HepG2 (cell line): ENCODE results near the gene GABRG3. TPM values are rescaled to one million over a fixed set of nuclear protein-coding genes. Genes with fewer than 3 reads are reported as not detected.

Experiments
- ATAC-seq: fragments of 200-7000 bp; cut with Tn5 transposase; 3 replicates; pipeline ENCODE4 v1.9.1; 2020; ENCODE audit warnings: mild to moderate bottlenecking, moderate library complexity
- BruUV-seq: library from RNA; stranded (reverse); fragments of 400-500 nt; replicated peaks from 2 replicates; lab custom pipeline; 2021; lab: Mats Ljungman, UMichigan
- CTCF ChIA-PET: fragments of 300-600 bp; formaldehyde crosslinking; extraction: SDS; loops from one replicate; lab custom pipeline; 2021; ENCODE audit warnings: low total read pairs, inconsistent platforms, low intra/inter-chr PET ratio; lab: Yijun Ruan, JAX
- POLR2A ChIA-PET: fragments of 350-600 bp; sonication (Branson Sonifier 250); formaldehyde crosslinking; loops from one replicate; lab custom pipeline; 2020; ENCODE audit warnings: antibody characterized with exemption, inconsistent platforms; lab: Yijun Ruan, JAX
- DNase-seq: peaks from one replicate; pipeline ENCODE4 v3.0.0-alpha.2; 2015; ENCODE audit warnings: low spot score
- FAIRE-seq: peaks from 3 replicates; lab custom pipeline; 2011; peaks lifted over from hg19 to GRCh38; lab: Jason Lieb, UNC
- H2AFZ ChIP-seq: one replicate; pipeline ENCODE4 v1.6.1; 2011; ENCODE audit warnings: low read length, inconsistent platforms
- H3K27ac ChIP-seq: fragments of 300-600 bp; 3 replicates; pipeline ENCODE4 v1.8.0; 2011; ENCODE audit warnings: mixed run types, mild to moderate bottlenecking, mixed read lengths, low read length, inconsistent platforms; ENCODE audit not compliant: insufficient read depth; ENCODE audit errors: extremely low read length
- H3K27me3 ChIP-seq, 2 experiments: fragments of 200-600 bp in 1 of 2; 2 replicates in 1 of 2; 3 replicates in 1 of 2; pipeline versions ENCODE4 v1.6.0 to v1.8.0; 2011; ENCODE audit warnings: low read length in 2 of 2, mild to moderate bottlenecking in 2 of 2, moderate library complexity in 2 of 2, inconsistent platforms in 1 of 2; ENCODE audit not compliant: insufficient read depth in 2 of 2, control insufficient read depth in 1 of 2
- H3K36me3 ChIP-seq, 2 experiments: fragments of 200-600 bp in 1 of 2; replicated peaks in 1 of 2; 2 replicates in 1 of 2; 3 replicates in 1 of 2; pipeline versions ENCODE4 v1.5.1 to v1.8.0; 2011; ENCODE audit warnings: low read length in 2 of 2, inconsistent platforms in 1 of 2; ENCODE audit not compliant: insufficient read depth in 2 of 2, control insufficient read depth in 1 of 2
- H3K4me1 ChIP-seq: 2 replicates; pipeline ENCODE4 v1.5.1; 2012; ENCODE audit warnings: low read length, inconsistent platforms; ENCODE audit not compliant: insufficient read depth
- H3K4me2 ChIP-seq: 2 replicates; pipeline ENCODE4 v1.6.0; 2011; ENCODE audit warnings: low read depth, low read length, inconsistent platforms
- H3K4me3 ChIP-seq, 3 experiments: fragments of 200-600 bp in 1 of 3; sonication (generic), shearing (Covaris generic) in 1 of 3; replicated peaks in 1 of 3; 2 replicates each; pipeline ENCODE4 v1.5.1; 2011 to 2016; ENCODE audit warnings: low read length in 3 of 3, inconsistent platforms in 2 of 3, low read depth in 2 of 3, mild to moderate bottlenecking in 2 of 3, control low read depth in 1 of 3, mixed read lengths in 1 of 3; ENCODE audit not compliant: insufficient read depth in 1 of 3
- H3K79me2 ChIP-seq: one replicate; pipeline ENCODE4 v1.6.1; 2011; ENCODE audit warnings: low read length, inconsistent platforms; ENCODE audit not compliant: insufficient read depth
- H3K9ac ChIP-seq: 2 replicates; pipeline ENCODE4 v1.6.0; 2011; ENCODE audit warnings: mild to moderate bottlenecking, low read depth, low read length, inconsistent platforms; ENCODE audit not compliant: insufficient read depth
- H3K9me3 ChIP-seq: 2 replicates; pipeline ENCODE4 v1.5.1; 2012; ENCODE audit warnings: mild to moderate bottlenecking, low read length
- H4K20me1 ChIP-seq: 2 replicates; pipeline ENCODE4 v1.6.0; 2011; ENCODE audit warnings: inconsistent platforms, mild to moderate bottlenecking, low read length, moderate library complexity; ENCODE audit not compliant: insufficient read depth
- HNRNPH1 ChIP-seq: fragments of 200-400 bp; formaldehyde crosslinking; optimal IDR thresholded peaks from 2 replicates; pipeline ENCODE3; 2017; ENCODE audit warnings: mild to moderate bottlenecking, low read depth, low read length
- NFE2L2 ChIP-seq: fragments of 150-350 bp; IDR thresholded peaks from 2 replicates; pipeline ENCODE4 v1.6.1; 2014; ENCODE audit warnings: low read length
- NKX3-1 ChIP-seq: sonication (generic); formaldehyde crosslinking; IDR thresholded peaks from 2 replicates; pipeline ENCODE4 v1.5.0; 2020; ENCODE audit warnings: missing genetic modification reagents
- ZBTB40 ChIP-seq, 2 experiments: fragments of 450-650 bp in 1 of 2; sonication (generic) in 1 of 2; formaldehyde crosslinking in 1 of 2; IDR thresholded peaks; 2 replicates each; pipeline versions ENCODE4 v1.6.1 to v1.8.0; 2016 to 2022; ENCODE audit warnings: antibody characterized with exemption in 1 of 2, mild to moderate bottlenecking in 1 of 2, missing genetic modification reagents in 1 of 2
- ZNF639 ChIP-seq: conservative IDR thresholded peaks from 2 replicates; pipeline ENCODE4 v1.6.1; 2018; ENCODE audit warnings: missing genetic modification reagents
- ZNF816 ChIP-seq: sonication (generic); formaldehyde crosslinking; IDR thresholded peaks from 2 replicates; pipeline ENCODE4 v1.8.0; 2022; ENCODE audit warnings: missing genetic modification reagents, mild to moderate bottlenecking, borderline replicate concordance
- WGBS: methylation state at CpG from one replicate; pipeline ENCODE4 v1.1.6; 2017; ENCODE audit warnings: low lambda C conversion rate; 5-methylcytosine and 5-hydroxymethylcytosine counted together
- in situ Hi-C: cut with HindIII; loops from 2 replicates; pipeline ENCODE4 v1.10.0; 2017; ENCODE audit warnings: low pct_unique_long_range_greater_than_20kb; ENCODE audit not compliant: extremely low pct_ligation_motif_present
- intact Hi-C: fragments of 100-400 bp; cut with micrococcal nuclease; formaldehyde crosslinking; loops from one replicate; pipeline ENCODE4 v1.10.0; 2022; ENCODE audit not compliant: unreplicated experiment
- polyA plus RNA-seq, 8 experiments: library from polyadenylated mRNA; depleted of rRNA in 3 of 8; stranded (reverse) in 7 of 8; unstranded in 1 of 8; fragments of >200 nt; fragmentation: Illumina TruSeq in 4 of 8; extraction: Trizol in 4 of 8; gene quantifications; 2 replicates each; pipeline versions ENCODE4 v1.2.1 to v1.2.3, GENCODE V29; 2011 to 2016; ENCODE audit warnings: low read depth in 4 of 8, missing spikeins in 1 of 8, mixed read lengths in 1 of 8; ENCODE audit not compliant: insufficient read depth in 1 of 8
- total RNA-seq, 5 experiments: library from RNA; depleted of rRNA; stranded (reverse); fragments of >200 nt; fragmentation: Illumina TruSeq; extraction: Trizol; gene quantifications; 2 replicates each; pipeline ENCODE4 v1.2.3, GENCODE V29; 2016; ENCODE audit warnings: low read depth in 1 of 5

The GABRG3 gene
- total and polyA plus RNA-seq, 2 of the 13 experiments (the other 11 are each of a cell fraction or from before 2014, with no cell fraction given): not detected

- DNase-seq (no peak), FAIRE-seq (no peak), ATAC-seq (no peak)
- TF ChIP-seq ZNF816 (CRISPR knock-in tag): no peak
- TF ChIP-seq NFE2L2: peak; percentile 62
- no peaks in the 10 kb centered on the region for H3K27me3 ChIP-seq
- 7% methylated on average over 7 of the region's 8 CpGs for WGBS
- H2AFZ ChIP-seq: no peak overlapping the region
- intact Hi-C loops: no loop called here
- no TSS peak for BruUV-seq
- no peak overlapping the region for H3K4me2 ChIP-seq
- H3K9ac ChIP-seq: no peak overlapping the region
- no peaks in the 10 kb centered on the region for H3K4me1 ChIP-seq
- CTCF ChIA-PET: no interaction called here
- no peaks in the 10 kb centered on the region for H3K79me2 ChIP-seq
- H3K9me3 ChIP-seq: peaks cover 11% of the 10 kb centered on the region; the same call in 1 of the 2 replicates
- H4K20me1 ChIP-seq: no peaks in the 10 kb centered on the region
- no peak overlapping the region for H3K27ac ChIP-seq
- no peak overlapping the region for H3K4me3 ChIP-seq
- POLR2A ChIA-PET: no interaction called here
- no peaks in the 10 kb centered on the region for H3K36me3 ChIP-seq
- in situ Hi-C loops: no loop called here
These were observed 574.7 kb downstream of the GABRG3 start for GRCh38 chr15:27545494-27546255.

GRCh38 chr15:27549746-27550145 lies 578.8 kb downstream of the GABRG3 start:
- DNase-seq: no peak
- no peak overlapping the region for H3K4me2 ChIP-seq
- H3K4me1 ChIP-seq: no peaks in the 10 kb centered on the region
- H3K36me3 ChIP-seq: no peaks in the 10 kb centered on the region
- BruUV-seq: no TSS peak
- in situ Hi-C loops: no loop called here
- intact Hi-C loops: no loop called here
- ChIA-PET POLR2A (no interaction called here), CTCF (no interaction called here)
- no peak overlapping the region for H3K27ac ChIP-seq
- H3K4me3 ChIP-seq: no peak overlapping the region
- FAIRE-seq: no peak
- H4K20me1 ChIP-seq: no peaks in the 10 kb centered on the region
- H3K79me2 ChIP-seq: no peaks in the 10 kb centered on the region
- H3K9me3 ChIP-seq: peaks cover 6% of the 10 kb centered on the region; the same call in 1 of the 2 replicates
- H2AFZ ChIP-seq: no peak overlapping the region
- no peak for ATAC-seq
- WGBS: 5% methylated on average over 4 of the region's 4 CpGs
- no peaks in the 10 kb centered on the region for H3K27me3 ChIP-seq
- no peak overlapping the region for H3K9ac ChIP-seq
- TF ChIP-seq ZBTB40 (IDR thresholded peaks at IDR 0.05) (no peak), ZBTB40 (CRISPR knock-in tag; IDR thresholded peaks at IDR 0.05) (no peak), ZNF639 (no peak), HNRNPH1 (no peak), NKX3-1 (CRISPR knock-in tag) (no peak)
